GM19324 (cell line): ENCODE data around the gene ECT2L.

Experiments used
- ATAC-seq: cut with Tn5 transposase; IDR thresholded peaks from one replicate; pipeline ENCODE4 v1.9.1; 2021; ENCODE audit warnings: mild to moderate bottlenecking, moderate library complexity; ENCODE audit not compliant: unreplicated experiment, low FRiP score

ECT2L gene

DNA sequence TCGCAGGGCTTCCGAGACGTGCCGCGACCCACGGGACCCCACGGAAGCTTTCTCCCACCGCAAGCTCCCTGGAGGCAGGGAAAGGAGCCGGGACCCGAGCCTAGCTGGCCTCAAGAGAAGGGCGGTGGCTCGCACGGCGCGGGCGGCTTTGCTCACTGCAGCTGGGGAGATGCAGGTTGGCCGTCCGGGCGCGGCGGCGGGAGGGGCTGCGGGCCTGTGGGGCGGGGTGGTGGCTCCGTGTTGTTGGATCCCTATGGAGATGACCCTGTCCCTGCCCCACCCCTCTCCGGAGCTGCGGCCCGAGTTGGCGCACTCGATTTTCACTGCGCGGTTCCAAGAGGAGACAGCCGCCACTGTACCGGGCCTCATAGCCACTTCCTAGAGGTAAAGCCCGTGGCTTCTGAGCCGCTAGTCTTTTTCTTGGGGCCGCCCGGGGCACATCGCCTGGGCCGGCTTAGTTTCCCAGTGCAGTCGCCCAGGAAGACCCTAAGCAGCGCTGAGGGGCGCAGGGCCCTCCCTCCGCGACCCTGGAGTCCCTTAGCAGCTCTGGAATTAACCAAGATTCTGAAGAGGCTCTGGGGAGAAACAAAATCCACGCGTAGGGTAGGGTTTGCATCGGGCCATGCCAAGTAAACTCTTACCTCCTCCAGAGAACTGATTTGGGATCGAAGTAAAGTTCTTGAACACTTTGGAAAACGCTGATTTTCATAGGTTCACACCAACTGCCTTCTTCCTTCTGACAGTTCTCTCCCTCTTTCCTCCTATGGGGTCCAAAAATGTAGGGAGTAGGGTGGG, at the start of gene ECT2L:
ECT2L (plus strand) TSS at position 279 of the 795 bp plus-strand sequence. CDS start 17,188 bp downstream, outside the sequence.
- ATAC-seq, result no peak

GRCh38 chr6:138752017-138752416, 43.9 kb upstream of the ECT2L start:
- no peak for ATAC-seq

GRCh38 chr6:138757136-138757535, 38.8 kb upstream of the ECT2L start:
- no peak for ATAC-seq

- no peak for ATAC-seq
Observed at GRCh38 chr6:138765896-138766655, 29.8 kb upstream of the ECT2L start.

DNA sequence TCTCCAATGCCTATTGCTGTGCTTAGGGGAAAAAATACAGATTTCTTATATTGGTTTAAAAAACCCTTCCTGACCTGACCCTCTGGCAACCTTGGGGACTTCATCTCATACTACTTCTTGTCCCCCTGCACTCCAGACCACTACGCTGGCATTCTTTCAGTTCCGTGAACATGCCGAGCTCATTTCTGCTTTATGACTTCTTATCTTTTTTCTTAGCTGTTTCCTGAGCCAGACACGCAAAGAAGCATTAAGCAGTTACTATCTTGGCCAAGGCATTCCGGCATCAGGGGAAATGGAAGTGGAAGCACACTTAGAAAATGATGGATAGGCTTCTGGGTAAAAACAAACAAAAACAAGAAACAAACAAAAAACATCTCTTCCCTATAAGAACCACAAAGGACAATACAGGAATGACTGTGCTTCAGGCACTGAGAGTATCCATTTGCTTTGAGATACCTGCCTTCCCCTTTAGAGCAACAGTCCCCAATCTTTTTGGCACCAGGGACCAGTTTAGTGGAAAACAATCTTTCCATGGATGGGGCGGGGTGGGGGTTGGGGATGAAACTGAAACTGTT, 26.7 kb upstream of the ECT2L start:
- ATAC-seq, result no peak

- ATAC-seq, result no peak
Observed at GRCh38 chr6:138772596-138773176, 23.2 kb upstream of the ECT2L start.

GRCh38 chr6:138773177-138774091, 22.5 kb upstream of the ECT2L start, which contains the start of gene CCDC28A:
Gene CCDC28A (plus strand): TSS chr6:138773769. CDS start chr6:138776121, 2,352 bp downstream.
- peak; percentile 98 for ATAC-seq

DNA sequence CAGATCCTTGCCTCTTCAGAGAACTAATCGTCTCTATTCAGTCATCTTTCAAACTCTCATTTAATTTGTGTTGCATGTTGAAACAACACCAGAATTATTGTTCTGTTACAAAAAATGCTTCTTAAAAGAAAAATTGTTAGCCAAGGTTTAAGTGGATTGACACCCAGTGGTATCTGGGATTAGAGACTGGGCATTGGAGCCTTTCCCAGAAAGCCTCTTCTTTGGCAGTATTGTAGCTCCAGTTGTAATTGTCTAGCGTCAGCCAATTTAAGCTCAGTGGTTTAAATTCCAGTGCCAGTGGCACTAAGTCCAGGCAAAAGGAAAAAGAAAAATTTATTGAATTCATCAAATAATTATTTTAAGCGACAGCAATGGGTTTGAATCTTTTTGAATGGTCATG, 21.5 kb upstream of the ECT2L start:
- ATAC-seq, result no peak

DNA sequence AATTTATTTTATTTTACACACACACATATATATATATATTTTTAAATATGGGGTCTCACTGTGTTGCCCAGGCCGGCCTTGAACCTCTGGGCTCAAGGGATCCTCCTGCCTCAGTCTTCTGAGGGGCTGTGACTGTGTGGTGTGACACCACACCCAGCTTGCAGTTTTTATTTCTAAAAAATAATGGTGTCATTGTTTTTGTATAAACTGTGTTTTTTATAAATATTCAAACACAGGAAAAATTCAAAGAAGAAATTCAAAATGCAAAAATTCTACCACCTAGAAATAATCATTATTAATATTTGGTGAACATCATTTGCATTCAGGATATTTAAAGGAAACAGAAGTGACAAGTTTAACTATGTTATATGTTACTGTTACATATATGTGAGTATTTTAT, 19.2 kb upstream of the ECT2L start:
- no peak for ATAC-seq

DNA sequence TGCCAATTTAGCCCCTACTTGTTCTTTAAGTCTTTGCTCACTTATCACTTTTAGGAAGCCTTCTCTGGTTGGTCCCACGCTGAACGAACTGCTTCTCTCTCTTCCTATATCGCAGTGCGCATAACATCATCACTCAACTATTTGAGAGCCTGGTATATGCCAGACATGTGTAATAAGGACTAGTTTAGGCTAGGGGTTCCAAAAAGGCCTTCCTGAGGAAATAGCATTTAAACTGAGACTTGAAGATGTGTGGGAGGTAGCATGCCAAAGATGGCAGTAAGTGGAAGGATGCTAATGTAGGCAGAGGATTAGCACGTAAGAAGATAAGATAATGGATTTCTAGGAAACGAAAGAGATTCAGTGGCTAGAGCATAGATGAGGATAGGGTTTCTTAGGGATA, 17.6 kb upstream of the ECT2L start:
- no peak for ATAC-seq

DNA sequence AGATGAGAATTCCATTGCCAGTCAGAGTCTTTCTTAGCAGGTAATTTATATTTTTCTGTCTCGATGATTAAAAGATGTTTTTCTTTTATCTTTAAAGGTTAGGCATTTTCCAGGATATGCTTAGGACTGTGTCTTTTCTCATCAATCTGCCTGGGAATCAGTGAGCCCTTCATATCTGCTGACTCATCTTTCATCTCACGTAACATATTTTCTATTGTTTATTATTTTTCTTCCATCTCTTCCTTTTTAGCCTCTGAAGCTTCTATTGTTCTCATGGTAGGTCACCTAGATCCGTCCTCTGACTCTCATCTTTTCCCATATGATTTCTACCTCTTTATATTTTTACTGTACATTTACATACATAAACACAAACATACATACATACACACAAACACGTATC, 13.6 kb upstream of the ECT2L start:
- no peak for ATAC-seq

DNA sequence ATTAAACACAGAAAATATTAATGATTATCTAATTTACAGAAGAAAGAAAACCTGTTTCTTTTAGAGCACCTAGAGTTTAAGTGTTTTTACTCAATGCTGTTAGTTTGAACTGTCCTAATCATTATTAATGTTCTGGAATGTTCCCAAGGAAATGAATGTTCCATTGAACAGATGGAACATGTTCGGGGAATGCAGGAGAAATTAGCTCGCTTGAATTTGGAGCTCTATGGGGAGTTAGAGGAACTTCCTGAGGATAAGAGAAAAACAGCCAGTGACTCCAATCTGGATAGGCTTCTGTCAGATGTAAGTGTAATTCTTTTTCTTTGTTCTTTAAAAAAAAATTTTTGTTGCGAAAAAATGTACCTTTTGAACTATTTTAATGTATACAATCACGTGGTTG, 10.8 kb upstream of the ECT2L start:
- ATAC-seq, result no peak

DNA sequence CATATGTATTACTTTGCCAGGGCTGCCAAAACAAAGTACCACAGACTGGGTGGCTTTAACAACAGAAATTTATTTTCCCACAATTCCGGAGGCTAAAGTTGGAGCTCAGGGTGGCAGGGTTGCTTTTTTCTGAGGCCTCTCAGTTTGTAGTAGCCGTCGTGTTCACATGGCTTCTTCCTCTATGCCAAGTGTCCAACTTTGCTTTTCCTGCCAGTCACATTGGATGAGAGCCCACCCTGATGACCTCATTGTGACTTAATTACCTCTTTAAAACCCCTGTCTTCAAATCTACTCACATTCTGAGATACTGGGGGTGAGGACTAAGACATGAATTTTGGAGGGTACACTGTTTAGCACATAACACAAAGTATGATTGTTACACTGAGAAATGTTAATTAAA, 9.9 kb upstream of the ECT2L start:
- no peak for ATAC-seq

DNA sequence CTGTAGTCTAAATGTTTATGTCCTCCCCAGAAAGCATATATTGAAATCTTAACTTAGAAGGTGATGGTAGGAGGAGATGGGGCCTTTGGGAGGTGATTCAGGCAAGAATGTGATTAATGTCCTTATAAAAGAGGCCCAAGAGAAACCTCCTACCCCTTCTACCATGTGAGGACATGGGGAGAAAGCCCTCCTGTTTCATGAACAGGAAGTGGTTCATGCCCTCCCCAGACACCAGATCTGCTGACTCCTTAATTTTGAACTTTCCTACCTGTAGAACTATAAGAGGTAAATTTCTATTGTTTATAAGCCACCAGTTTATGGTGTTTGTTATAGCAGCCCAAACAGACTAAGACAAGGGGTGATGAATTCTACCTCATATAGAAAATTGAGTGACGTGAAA, 8.7 kb upstream of the ECT2L start:
- ATAC-seq, result no peak

GRCh38 chr6:138796771-138797170, 884 bp downstream of the ECT2L start:
- ATAC-seq, result no peak

DNA sequence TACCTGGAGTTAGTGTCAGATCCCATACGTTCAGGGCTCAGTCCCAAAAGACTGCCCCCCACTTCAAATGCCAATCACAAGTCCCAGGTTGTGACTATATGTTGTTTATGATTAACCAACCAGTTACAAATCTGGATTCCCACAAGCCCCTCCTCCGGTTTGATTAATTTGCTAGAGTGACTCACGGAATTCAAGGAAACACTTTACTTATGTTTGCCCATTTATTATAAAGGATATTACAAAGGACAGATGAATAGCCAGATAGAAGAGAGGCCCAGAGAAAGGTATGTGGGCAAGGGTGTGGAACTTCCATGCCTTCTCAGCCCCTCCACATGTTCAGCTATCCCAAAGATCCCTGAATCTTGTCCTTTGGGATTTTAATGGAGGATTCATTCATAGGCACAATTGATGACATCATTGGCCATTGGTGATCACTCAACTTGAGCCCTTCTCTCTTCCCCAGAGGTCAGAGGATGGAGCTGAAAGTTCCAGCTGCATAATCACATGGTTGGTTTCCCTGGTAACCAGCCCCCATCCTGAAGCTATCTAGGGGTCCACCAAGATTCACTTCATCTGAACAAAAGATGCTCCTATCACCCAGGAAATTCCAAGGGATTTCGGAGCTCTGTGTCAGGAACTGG, 2.0 kb downstream of the ECT2L start:
- no peak for ATAC-seq

- no peak for ATAC-seq
Observed at GRCh38 chr6:138800377-138801150, 4.7 kb downstream of the ECT2L start.

GRCh38 chr6:138803331-138803730, 7.4 kb downstream of the ECT2L start:
- no peak for ATAC-seq

DNA sequence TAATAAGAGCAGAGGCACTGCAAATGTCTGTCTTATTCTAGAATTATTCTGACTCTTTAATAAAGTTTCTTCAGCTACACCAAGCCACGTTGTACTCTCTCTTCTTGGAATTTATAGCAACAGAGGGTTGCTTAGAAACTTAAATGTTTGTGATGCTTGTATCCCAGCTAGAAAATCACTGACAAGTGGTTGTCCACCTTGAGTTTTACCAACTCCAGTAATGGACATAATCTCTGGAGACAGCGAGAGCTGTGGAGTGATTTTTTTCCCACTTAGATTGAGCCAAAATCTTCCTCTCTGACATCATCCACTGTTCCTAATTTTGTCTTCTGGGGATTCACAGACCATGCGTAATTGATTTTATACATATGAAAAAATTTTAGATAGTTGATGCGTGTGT, 8.0 kb downstream of the ECT2L start:
- no peak for ATAC-seq
